Measurements from ENCODE around the gene ZSCAN20.

DNA sequence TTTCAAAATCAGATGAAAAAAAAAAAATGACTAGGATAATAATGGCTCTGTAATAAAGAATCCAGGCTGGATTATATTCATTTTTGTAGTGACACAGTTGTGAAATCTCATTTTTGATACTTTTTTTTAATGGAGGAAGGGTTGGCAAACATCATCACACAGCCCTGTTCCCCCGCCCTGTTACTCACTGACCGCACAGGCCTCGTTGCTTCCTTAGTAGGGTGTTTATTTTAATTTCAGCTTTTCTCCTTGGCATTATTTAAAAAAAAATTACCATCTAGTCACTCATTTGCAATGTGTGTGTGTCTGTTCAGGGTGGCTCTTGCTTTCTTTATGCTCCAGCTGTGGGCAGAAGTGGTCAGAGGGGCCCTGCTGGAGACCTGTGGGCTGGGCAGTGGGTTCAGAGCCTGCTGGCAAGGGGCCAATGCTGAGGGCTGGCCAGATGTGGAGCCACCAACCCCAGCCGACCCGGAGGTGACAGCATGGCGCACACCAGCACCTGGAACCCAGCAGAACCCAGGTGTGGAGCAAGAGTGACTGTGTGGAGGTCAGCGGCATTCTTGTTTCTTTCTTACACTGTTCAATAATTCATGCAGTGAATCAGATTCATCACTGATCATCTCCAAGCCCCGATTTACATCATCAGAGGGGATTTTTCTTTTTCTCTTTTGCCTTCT is 44.6 kb downstream of the ZSCAN20 start:
- TF ChIP-seq POLR2A (IDR thresholded peaks at IDR 0.05): no peak
- TF ChIP-seq, protein P1, sequence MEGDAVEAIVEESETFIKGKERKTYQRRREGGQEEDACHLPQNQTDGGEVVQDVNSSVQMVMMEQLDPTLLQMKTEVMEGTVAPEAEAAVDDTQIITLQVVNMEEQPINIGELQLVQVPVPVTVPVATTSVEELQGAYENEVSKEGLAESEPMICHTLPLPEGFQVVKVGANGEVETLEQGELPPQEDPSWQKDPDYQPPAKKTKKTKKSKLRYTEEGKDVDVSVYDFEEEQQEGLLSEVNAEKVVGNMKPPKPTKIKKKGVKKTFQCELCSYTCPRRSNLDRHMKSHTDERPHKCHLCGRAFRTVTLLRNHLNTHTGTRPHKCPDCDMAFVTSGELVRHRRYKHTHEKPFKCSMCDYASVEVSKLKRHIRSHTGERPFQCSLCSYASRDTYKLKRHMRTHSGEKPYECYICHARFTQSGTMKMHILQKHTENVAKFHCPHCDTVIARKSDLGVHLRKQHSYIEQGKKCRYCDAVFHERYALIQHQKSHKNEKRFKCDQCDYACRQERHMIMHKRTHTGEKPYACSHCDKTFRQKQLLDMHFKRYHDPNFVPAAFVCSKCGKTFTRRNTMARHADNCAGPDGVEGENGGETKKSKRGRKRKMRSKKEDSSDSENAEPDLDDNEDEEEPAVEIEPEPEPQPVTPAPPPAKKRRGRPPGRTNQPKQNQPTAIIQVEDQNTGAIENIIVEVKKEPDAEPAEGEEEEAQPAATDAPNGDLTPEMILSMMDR (IDR thresholded peaks at IDR 0.05 in 4 of 5, conservative IDR thresholded peaks at IDR 0.05 in 1 of 5): no peak

Measured in gastrocnemius medialis (tissue), 4 donors.